ACC112 (cell line): ENCODE data around the gene INVS.

Source experiments
- H2AFZ ChIP-seq: fragments of 200-600 bp; sonication (generic); one replicate; pipeline ENCODE4 v1.6.0; 2017; ENCODE audit warnings: antibody characterized with exemption, low read length; ENCODE audit not compliant: unreplicated experiment
- H3K27ac ChIP-seq: fragments of 200-600 bp; sonication (generic); 2 replicates; pipeline ENCODE4 v1.5.1; 2014; ENCODE audit warnings: low read depth, mild to moderate bottlenecking, antibody characterized with exemption, low read length, moderate library complexity
- H3K27me3 ChIP-seq: fragments of 200-600 bp; sonication (generic); 2 replicates; pipeline ENCODE4 v1.6.1; 2014; ENCODE audit warnings: mild to moderate bottlenecking, antibody characterized with exemption, low read length, moderate library complexity, mixed read lengths; ENCODE audit not compliant: insufficient read depth
- H3K36me3 ChIP-seq: fragments of 200-600 bp; sonication (generic); 2 replicates; pipeline ENCODE4 v1.6.1; 2016; ENCODE audit warnings: mild to moderate bottlenecking, antibody characterized with exemption, low read length, moderate library complexity, mixed read lengths; ENCODE audit not compliant: insufficient read depth
- H3K4me1 ChIP-seq: fragments of 200-600 bp; sonication (generic); one replicate; pipeline ENCODE4 v1.6.1; 2016; ENCODE audit warnings: low read length, mixed read lengths; ENCODE audit not compliant: insufficient read depth, unreplicated experiment, control insufficient read depth
- H3K4me3 ChIP-seq: fragments of 200-600 bp; sonication (generic); 2 replicates; pipeline ENCODE4 v1.5.1; 2014; ENCODE audit warnings: mild to moderate bottlenecking, low read depth, low read length
- H3K79me2 ChIP-seq: fragments of 200-600 bp; sonication (generic); one replicate; pipeline ENCODE4 v1.6.0; 2016; ENCODE audit warnings: low read length; ENCODE audit not compliant: control insufficient read depth, unreplicated experiment, insufficient read depth

Gene INVS

GRCh38 chr9:100099722-100100042 lies 639 bp downstream of the INVS start:
- Histone ChIP-seq H3K27ac (peak overlapping the region; percentile 35), H3K4me1 (peaks cover 12% of the 10 kb centered on the region)

DNA sequence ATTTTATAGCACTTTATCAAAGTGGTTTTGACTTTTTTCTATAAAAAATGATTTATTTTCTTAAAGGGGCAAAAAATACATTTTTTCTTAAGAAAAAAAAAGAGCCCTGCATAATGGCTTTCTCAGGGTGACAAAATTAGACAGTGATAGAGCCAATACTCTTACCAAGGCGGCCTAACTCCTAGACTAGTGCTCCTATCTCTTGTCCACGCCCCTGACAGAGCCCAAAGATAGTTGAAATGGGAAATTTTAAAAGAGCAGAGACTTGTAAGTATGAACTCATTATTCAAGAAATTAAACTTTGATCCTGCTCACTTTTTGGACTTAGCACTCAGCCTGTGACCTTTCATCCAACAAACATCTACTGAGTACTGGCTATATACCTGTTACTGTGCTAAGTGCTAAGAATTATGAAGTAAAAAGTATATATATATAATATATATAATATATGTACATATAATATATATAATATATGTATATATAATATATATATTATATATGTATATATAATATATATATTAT lies 1.2 kb downstream of the INVS start:
- Histone ChIP-seq H3K27me3 (no peaks in the 10 kb centered on the region), H3K79me2 (peaks cover 40% of the 10 kb centered on the region), H3K27ac (peak overlapping the region; percentile 35; the same call in 1 of the 2 replicates), H3K4me3 (peak overlapping the region; percentile 95), H3K36me3 (peaks cover 13% of the 10 kb centered on the region), H2AFZ (peak overlapping the region; percentile 94), H3K4me1 (peaks cover 12% of the 10 kb centered on the region)

More at GRCh38 chr9:100099722-100100042, 639 bp downstream of the INVS start:
- Histone ChIP-seq H3K4me3 (peak overlapping the region; percentile 95), H3K36me3 (peaks cover 9% of the 10 kb centered on the region), H2AFZ (peak overlapping the region; percentile 94), H3K27me3 (no peaks in the 10 kb centered on the region), H3K79me2 (peaks cover 44% of the 10 kb centered on the region)

DNA sequence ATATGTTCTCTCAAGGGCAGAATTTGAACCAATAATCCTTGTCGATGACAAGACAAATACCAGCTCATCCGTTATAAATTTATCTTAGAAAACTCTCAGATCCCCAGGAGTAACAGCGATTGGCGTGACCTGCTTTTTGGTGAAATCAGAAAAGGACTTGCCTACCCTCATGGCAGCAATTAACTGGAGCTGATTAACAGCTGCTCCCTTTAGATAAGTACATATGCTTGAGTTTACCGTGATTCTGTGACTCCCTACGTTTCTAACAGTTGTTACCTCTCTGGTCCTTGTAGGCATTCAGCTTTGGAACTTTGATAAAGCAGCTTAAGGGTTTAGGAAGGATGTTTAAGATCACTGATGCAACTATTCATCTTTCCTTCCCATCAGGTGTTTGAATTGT lies 2.6 kb downstream of the INVS start:
- no peak overlapping the region for H3K4me3 ChIP-seq
- no peak overlapping the region for H3K27ac ChIP-seq
- peaks cover 21% of the 10 kb centered on the region for H3K36me3 ChIP-seq

GRCh38 chr9:100104314-100104713 lies 5.3 kb downstream of the INVS start:
- Histone ChIP-seq H3K4me3 (no peak overlapping the region), H3K27ac (no peak overlapping the region), H3K36me3 (peaks cover 26% of the 10 kb centered on the region), H3K4me1 (no peaks in the 10 kb centered on the region), H3K27me3 (no peaks in the 10 kb centered on the region), H2AFZ (no peak overlapping the region), H3K79me2 (peaks cover 8% of the 10 kb centered on the region)

More for the DNA sequence above, 2.6 kb downstream of the INVS start:
- Histone ChIP-seq H3K27me3 (no peaks in the 10 kb centered on the region), H3K79me2 (peaks cover 27% of the 10 kb centered on the region), H2AFZ (no peak overlapping the region), H3K4me1 (peaks cover 12% of the 10 kb centered on the region)

DNA sequence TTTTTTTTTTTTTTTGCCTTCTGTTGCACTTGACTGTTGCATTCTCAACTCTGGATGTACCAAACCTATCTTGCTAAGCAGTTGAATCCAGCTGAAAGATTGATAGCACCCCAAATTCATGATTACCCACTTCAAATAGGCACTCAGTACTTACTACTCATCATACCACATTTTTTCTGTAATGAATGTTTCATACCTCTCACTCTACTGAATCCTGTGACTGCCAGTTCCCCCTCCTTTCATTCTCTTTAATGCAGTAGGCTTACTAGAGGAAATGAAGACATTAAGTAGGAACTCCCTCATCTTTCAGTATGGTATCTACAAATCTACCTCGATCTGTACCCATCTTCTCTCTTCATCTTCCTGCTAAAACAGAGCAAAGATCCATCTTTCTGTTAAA lies 6.8 kb downstream of the INVS start:
- H3K27me3 ChIP-seq, result no peaks in the 10 kb centered on the region
- H3K4me1 ChIP-seq, result peaks cover 9% of the 10 kb centered on the region
- H2AFZ ChIP-seq, result no peak overlapping the region
- peaks cover 27% of the 10 kb centered on the region for H3K36me3 ChIP-seq
- H3K79me2 ChIP-seq, result peaks cover 8% of the 10 kb centered on the region
- no peak overlapping the region for H3K27ac ChIP-seq
- no peak overlapping the region for H3K4me3 ChIP-seq

- Histone ChIP-seq H3K36me3 (peaks cover 23% of the 10 kb centered on the region), H3K27me3 (no peaks in the 10 kb centered on the region), H3K4me3 (no peak overlapping the region)
Observed at GRCh38 chr9:100106616-100107015, 7.6 kb downstream of the INVS start.

GRCh38 chr9:100108559-100108958 lies 9.5 kb downstream of the INVS start:
- peaks cover 30% of the 10 kb centered on the region for H3K36me3 ChIP-seq
- no peak overlapping the region for H3K4me3 ChIP-seq
- no peaks in the 10 kb centered on the region for H3K27me3 ChIP-seq
- no peak overlapping the region for H2AFZ ChIP-seq
- no peaks in the 10 kb centered on the region for H3K79me2 ChIP-seq
- no peak overlapping the region for H3K27ac ChIP-seq
- peaks cover 16% of the 10 kb centered on the region for H3K4me1 ChIP-seq

More at GRCh38 chr9:100106616-100107015, 7.6 kb downstream of the INVS start:
- no peak overlapping the region for H2AFZ ChIP-seq
- H3K4me1 ChIP-seq, result peaks cover 13% of the 10 kb centered on the region
- no peak overlapping the region for H3K27ac ChIP-seq
- peaks cover 2% of the 10 kb centered on the region for H3K79me2 ChIP-seq

- Histone ChIP-seq H3K4me3 (peak overlapping the region; percentile 10), H3K27ac (peak overlapping the region; percentile 31), H3K27me3 (no peaks in the 10 kb centered on the region), H2AFZ (no peak overlapping the region), H3K36me3 (peaks cover 24% of the 10 kb centered on the region), H3K4me1 (peaks cover 19% of the 10 kb centered on the region), H3K79me2 (peaks cover 7% of the 10 kb centered on the region)
Observed at GRCh38 chr9:100111235-100111634, 12.2 kb downstream of the INVS start.

DNA sequence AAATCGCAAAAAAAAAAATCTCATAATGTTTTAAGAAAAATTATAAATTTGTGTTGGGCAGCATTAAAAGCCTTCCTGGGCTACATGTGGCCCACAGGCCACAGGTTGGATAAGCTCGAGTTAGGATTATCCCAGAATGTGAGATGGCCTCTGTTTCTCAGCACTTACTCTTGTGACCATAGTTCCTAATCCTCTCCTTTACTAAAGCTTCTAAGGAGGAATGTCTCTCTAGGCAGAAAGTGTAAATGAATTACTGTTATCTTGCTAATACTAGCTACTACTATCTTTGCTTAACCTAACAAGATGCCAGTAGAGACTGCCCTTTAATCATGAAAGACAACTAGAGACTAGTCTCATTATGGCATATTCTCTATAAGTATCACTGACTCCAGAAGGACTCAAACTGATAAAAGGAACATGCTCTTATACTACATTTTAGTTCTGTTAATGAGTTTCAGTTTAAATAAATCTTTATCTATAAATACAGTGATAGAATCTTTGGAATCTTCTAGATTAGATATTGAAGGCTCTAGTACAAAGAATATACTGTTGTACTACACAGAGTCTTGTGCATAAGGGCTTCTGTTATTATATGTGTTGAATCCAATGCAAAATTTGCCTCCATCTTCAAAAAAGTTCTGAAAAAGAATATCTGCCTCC lies 13.8 kb downstream of the INVS start:
- Histone ChIP-seq H3K79me2 (peaks cover 7% of the 10 kb centered on the region), H3K4me3 (no peak overlapping the region), H3K36me3 (peaks cover 24% of the 10 kb centered on the region), H3K27ac (no peak overlapping the region), H3K27me3 (no peaks in the 10 kb centered on the region), H3K4me1 (peaks cover 19% of the 10 kb centered on the region), H2AFZ (no peak overlapping the region)

DNA sequence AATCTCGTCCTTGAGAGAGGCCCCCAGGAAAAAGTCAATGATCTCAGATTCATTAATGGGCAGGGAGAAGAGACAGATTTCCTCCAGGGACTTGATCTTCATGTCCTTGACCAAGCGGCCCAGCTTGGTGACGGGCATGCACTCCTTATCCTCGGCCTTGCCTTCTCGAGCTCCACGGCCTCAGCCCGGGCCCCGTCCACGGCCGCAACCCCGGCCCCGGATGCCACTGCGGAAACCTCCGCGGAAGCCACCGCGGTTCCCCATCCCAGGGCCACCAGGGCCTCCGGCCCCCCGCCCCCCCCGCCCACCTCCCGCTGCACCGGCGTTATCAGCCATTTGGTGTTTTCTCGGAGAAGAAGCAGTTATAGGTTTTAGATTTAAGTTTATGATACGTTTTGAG lies 18.3 kb downstream of the INVS start:
- H3K27me3 ChIP-seq, result no peaks in the 10 kb centered on the region
- peaks cover 7% of the 10 kb centered on the region for H3K4me1 ChIP-seq
- H3K27ac ChIP-seq, result no peak overlapping the region
- peaks cover 7% of the 10 kb centered on the region for H3K79me2 ChIP-seq
- H2AFZ ChIP-seq, result no peak overlapping the region
- no peak overlapping the region for H3K4me3 ChIP-seq
- peaks cover 42% of the 10 kb centered on the region for H3K36me3 ChIP-seq

- Histone ChIP-seq H3K36me3 (peaks cover 32% of the 10 kb centered on the region), H3K27me3 (no peaks in the 10 kb centered on the region), H3K27ac (no peak overlapping the region), H3K4me1 (no peaks in the 10 kb centered on the region), H3K79me2 (peaks cover 7% of the 10 kb centered on the region), H2AFZ (no peak overlapping the region), H3K4me3 (no peak overlapping the region)
Observed at GRCh38 chr9:100120286-100120685, 21.2 kb downstream of the INVS start.
